Measurements from ENCODE around the gene USF2. TPM values are rescaled to one million over a fixed set of nuclear protein-coding genes. Genes with fewer than 3 reads are reported as not detected.

The USF2 gene
- total RNA-seq, 2 donors from 2014 or later = 85.9 to 96.2 TPM

Other genes starting within 250 kb of the USF2 start
- gene SCN1B, start 238.5 kb upstream of the USF2 start, total RNA-seq = 1 to 10 TPM; 2.2 to 4.1 TPM
- gene HPN, start 227.2 kb upstream of the USF2 start, total RNA-seq = 1 to 10 TPM in 1 of 2 donors, under 1 TPM in 1; 0.95 to 1.1 TPM
- gene FXYD3, start 153.1 kb upstream of the USF2 start, total RNA-seq = 1,000 to 10,000 TPM; 4,169 to 4,218 TPM
- 10 to 100 TPM in 1 of 2 donors, 1 to 10 TPM in 1; 9.7 to 14.2 TPM for gene LGI4, start 133.9 kb upstream of the USF2 start, total RNA-seq
- gene FXYD1, start 130.1 kb upstream of the USF2 start, total RNA-seq = 10 to 100 TPM in 1 of 2 donors, 1 to 10 TPM in 1; 7.7 to 30.3 TPM
- gene FXYD7, start 125.7 kb upstream of the USF2 start, total RNA-seq = not detected
- gene FXYD5, start 114.2 kb upstream of the USF2 start, total RNA-seq = 10 to 100 TPM; 14.9 to 18.3 TPM
- gene FAM187B, start 40.2 kb upstream of the USF2 start, total RNA-seq = not detected
- gene LSR, start 20.0 kb upstream of the USF2 start, total RNA-seq = 100 to 1,000 TPM; 323 to 324 TPM
- gene HAMP, start 13.6 kb downstream of the USF2 start, total RNA-seq = not detected
- gene MAG, start 23.2 kb downstream of the USF2 start, total RNA-seq = not detected
- gene CD22, start 60.2 kb downstream of the USF2 start, total RNA-seq = 1 to 10 TPM; 2.5 to 3.2 TPM
- under 1 TPM in 1 of 2 donors, not detected in 1; 0.11 TPM for gene FFAR1, start 78.9 kb downstream of the USF2 start, total RNA-seq
- not detected for gene FFAR3, start 89.5 kb downstream of the USF2 start, total RNA-seq
- gene GPR42, start 102.1 kb downstream of the USF2 start, total RNA-seq = not detected
- 1 to 10 TPM; 1.2 to 1.8 TPM for gene FFAR2, start 179.3 kb downstream of the USF2 start, total RNA-seq
- gene KRTDAP, start 221.5 kb downstream of the USF2 start, total RNA-seq = not detected
- 10 to 100 TPM in 1 of 2 donors, 1 to 10 TPM in 1; 8.8 to 13.8 TPM for gene DMKN, start 244.7 kb downstream of the USF2 start, total RNA-seq